NCI-H2227 treated with DMSO at 0.1 percent for 48 hours (cell line): ENCODE measurements around the gene METTL1.
A peak's percentile ranks its signal among the peaks of the same experiment; 100 is the strongest.

ENCODE experiments used
- DNase-seq: peaks from one replicate; lab custom pipeline; 2025; lab: John Stamatoyannopoulos, UW

Gene METTL1

DNA sequence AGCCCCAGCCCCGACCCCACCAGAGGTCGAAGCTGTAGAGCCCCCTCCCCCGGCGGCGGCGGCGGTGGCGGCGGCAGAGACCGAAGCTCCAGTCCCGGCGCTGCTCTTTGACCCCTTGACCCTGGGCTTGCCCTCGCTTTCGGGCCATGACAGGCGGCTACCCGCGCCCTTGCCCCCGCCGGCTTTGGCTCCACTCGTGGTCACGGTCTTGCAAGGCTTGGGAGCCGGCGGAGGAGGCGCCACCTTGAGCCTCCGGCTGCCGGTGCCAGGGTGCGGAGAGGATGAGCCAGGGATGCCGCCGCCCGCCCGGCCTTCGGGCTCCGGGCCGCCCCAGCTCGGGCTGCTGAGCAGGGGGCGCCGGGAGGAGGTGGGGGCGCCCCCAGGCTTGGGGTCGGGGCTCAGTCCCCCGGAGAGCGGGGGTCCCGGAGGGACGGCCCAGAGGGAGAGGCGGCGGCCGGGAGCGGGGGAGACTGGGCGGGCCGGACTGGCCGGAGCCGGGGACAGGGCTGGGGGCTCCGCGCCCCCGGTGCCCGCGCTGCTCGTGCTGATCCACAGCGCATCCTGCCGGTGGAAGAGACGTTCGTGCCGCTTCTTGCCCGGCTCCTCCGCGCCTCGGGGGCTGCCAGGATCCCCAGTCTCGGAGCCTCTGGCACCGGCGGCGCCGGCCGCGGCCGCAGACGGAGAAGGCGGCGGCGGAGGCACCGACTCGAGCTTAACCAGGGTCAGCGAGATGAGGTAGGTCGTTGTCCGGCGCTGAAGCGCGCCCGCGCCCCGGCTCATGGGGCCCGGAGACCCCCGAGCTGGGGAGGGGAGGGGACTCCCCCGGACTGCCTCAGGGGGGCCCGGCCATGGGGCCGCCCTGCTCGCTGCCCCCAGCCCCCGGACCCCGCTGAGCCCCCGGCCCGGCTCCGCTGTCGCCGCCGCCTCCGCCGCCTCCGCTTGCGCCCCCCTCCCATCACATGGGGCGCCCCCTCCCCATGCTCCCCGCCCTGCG lies 34.1 kb downstream of the METTL1 start:
- no peak for DNase-seq

- DNase-seq = no peak
Measured at GRCh38 chr12:57736741-57737466, 35.0 kb downstream of the METTL1 start.

DNA sequence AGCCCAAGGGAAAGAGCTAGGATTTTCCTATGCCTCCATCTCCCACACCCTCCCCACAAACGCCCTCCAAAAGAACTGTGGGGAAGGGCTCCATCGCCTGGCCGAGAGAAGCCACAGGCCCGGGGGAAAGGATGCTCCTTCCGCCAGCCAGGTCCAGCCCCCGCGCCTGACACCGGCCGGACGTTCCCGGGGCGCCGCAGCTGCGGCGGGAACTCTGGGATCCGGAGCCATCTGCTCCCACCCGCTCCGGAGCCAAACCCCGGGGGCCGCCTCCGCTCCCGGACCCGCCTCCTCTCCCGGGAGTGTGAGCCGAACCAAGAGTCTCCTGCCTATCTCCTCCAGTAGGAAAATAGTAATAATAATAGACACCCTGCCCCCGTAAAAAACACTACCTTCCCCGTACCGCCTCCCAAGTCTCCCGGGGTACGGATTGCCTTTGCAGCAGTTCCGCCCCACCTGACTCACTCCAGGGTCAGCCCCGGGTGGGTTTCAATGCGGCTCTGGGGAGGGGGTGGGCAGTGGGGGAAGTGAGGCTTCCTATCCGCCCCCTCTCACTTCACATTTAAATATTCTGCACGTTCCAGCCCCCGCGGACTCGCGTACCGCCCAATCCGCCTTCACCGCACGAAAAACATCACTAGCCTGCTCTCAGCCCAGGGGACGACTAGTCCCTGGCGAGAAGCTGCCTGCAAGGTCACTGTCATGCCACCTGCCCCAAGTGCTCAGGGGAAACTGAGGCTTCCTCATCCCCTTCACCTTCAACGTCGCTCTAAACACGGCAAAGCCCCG lies 35.8 kb downstream of the METTL1 start:
- DNase-seq = peak; percentile 34

- no peak for DNase-seq
Measured at GRCh38 chr12:57735198-57735855, 36.6 kb downstream of the METTL1 start.

DNA sequence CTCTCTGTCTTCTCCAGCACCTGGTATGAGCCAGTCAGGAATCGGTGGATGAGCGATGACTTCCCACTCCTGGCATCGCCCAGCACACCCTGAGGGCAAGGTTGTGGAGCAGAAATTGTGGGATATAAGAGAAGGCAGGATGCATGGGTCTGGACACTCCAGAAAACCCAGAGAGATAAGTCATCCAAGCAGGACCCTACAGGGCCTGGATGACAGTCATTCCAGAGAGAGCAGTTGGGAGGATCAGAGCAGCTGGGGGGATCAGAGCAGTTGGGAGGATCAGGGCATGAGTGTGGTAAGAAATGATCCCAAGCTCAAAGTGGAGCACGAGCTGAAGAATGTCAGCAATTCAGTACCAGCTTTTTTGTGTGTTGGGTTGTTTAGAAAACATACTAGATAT lies 37.3 kb downstream of the METTL1 start:
- DNase-seq = no peak

DNA sequence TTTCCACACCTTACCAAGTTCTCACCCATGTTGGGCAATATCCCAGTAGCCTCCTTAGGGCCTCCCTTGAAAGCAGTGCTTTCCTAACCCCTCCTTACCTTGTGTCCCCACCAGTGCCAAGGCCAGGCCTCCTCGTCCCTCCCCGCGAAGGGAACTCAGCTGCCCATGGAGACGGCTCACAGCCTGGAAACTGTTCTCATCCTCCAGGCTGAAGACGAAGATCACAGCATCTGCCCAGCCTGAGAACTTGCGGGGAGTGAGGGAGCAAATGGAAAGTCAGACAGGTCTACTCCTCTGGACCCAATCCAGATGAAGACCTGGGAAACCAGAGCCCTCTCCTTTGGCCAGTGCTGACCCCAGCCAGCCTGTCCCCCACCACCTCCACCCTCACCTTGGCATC lies 38.0 kb downstream of the METTL1 start:
- no peak for DNase-seq

GRCh38 chr12:57732726-57733593 lies 38.9 kb downstream of the METTL1 start:
- no peak for DNase-seq

DNA sequence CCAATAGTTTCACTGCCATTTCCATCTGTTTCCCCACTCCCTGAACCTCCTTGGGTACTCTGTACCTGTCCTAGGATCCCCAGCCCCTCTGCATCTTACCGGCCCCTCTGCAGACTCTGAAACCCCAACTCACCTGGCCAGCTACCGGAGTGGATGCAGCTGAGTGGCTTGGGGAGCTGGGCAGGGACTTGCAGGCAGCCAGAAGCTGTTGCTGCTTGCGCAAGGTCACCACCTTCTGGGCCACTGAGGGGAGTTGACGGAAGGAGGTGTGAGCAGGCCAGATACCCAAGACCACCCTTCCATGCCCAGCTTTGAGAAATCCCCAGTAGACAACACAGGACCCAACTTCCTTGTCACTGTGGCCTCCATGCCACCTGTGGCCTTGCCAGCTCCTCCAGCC lies 39.6 kb downstream of the METTL1 start:
- no peak for DNase-seq

GRCh38 chr12:57731411-57732080 lies 40.4 kb downstream of the METTL1 start:
- no peak for DNase-seq

- no peak for DNase-seq
Measured at GRCh38 chr12:57730336-57731067, 41.4 kb downstream of the METTL1 start.

- DNase-seq = no peak
Measured at GRCh38 chr12:57729321-57729844, 42.5 kb downstream of the METTL1 start.

GRCh38 chr12:57727758-57728395 lies 44.0 kb downstream of the METTL1 start:
- no peak for DNase-seq

GRCh38 chr12:57726884-57727757 lies 44.8 kb downstream of the METTL1 start:
- DNase-seq = no peak

- no peak for DNase-seq
Measured at GRCh38 chr12:57726151-57726883, 45.6 kb downstream of the METTL1 start.

GRCh38 chr12:57725851-57726150 lies 46.1 kb downstream of the METTL1 start:
- DNase-seq = no peak

GRCh38 chr12:57724936-57725740 lies 46.8 kb downstream of the METTL1 start:
- no peak for DNase-seq
